B cell (primary cell): ENCODE data around the gene SOX8.

Experiments
- EZH2 ChIP-seq: IDR thresholded peaks from 2 replicates; pipeline ENCODE4 v1.6.1; 2012; ENCODE audit warnings: borderline replicate concordance, low read depth, mild to moderate bottlenecking, moderate library complexity, low read length; ENCODE audit not compliant: insufficient read depth, poor library complexity, severe bottlenecking
- TF ChIP-seq, protein P1 (sequence below): fragments of 200-600 bp; IDR thresholded peaks from one replicate; pipeline ENCODE4 v1.8.0; 2022; ENCODE audit warnings: antibody characterized with exemption, mild to moderate bottlenecking

DNA sequence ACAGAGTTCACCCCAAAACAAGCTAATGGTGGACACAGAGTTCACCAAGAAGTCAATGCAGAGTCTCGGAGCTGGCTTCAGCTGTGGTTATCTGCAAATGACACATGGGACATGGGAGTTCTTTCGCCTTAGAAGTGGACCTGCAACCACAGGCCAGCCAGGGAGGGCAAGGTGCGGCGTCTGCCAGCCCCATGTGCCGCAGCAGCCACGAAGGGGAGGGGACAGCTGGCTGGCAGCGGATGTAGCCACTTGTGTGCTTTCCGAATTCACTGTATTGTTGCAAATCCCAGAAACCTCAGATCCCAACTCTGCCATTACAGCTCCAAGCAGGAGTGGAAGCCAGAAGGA is 35.5 kb upstream of the SOX8 start:
- TF ChIP-seq, protein P1, sequence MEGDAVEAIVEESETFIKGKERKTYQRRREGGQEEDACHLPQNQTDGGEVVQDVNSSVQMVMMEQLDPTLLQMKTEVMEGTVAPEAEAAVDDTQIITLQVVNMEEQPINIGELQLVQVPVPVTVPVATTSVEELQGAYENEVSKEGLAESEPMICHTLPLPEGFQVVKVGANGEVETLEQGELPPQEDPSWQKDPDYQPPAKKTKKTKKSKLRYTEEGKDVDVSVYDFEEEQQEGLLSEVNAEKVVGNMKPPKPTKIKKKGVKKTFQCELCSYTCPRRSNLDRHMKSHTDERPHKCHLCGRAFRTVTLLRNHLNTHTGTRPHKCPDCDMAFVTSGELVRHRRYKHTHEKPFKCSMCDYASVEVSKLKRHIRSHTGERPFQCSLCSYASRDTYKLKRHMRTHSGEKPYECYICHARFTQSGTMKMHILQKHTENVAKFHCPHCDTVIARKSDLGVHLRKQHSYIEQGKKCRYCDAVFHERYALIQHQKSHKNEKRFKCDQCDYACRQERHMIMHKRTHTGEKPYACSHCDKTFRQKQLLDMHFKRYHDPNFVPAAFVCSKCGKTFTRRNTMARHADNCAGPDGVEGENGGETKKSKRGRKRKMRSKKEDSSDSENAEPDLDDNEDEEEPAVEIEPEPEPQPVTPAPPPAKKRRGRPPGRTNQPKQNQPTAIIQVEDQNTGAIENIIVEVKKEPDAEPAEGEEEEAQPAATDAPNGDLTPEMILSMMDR = no peak
- TF ChIP-seq EZH2 = no peak
